Stimulated activated CD8-positive, alpha-beta memory T cell treated with anti-CD3 and anti-CD28 coated beads, Interleukin-12 subunit alpha, Interleukin-12 subunit beta, amount 100 ng/mL, for 24 hours (primary cell): ENCODE measurements around the gene CENPP.

ENCODE experiments used
- DNase-seq: peaks from one replicate; pipeline ENCODE4 v3.0.0-alpha.2; 2020; ENCODE audit errors: extremely low read depth

The CENPP gene

DNA sequence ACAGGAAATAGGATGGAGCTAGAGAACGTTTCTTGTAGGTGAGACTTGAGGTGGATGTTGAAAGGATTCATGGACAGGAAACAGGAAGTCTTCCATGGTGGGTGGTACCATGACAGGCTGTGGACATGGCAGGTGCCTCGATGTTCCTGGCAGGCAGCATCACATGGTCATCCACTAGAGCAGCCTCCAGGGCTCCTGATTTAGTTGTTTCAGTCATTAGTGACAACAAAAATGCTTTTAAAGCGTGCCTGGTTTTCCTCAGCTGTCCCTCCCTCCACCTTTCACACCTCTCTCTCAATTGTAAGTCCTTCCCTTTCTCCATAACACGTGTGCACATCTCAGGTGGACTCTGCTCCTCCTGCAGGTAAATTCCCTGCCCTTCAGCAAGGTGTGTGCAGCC, 181.7 kb downstream of the CENPP start:
- no peak for DNase-seq

GRCh38 chr9:92508018-92508820, 182.5 kb downstream of the CENPP start:
- DNase-seq: no peak

GRCh38 chr9:92509050-92509449, 183.3 kb downstream of the CENPP start:
- no peak for DNase-seq

DNA sequence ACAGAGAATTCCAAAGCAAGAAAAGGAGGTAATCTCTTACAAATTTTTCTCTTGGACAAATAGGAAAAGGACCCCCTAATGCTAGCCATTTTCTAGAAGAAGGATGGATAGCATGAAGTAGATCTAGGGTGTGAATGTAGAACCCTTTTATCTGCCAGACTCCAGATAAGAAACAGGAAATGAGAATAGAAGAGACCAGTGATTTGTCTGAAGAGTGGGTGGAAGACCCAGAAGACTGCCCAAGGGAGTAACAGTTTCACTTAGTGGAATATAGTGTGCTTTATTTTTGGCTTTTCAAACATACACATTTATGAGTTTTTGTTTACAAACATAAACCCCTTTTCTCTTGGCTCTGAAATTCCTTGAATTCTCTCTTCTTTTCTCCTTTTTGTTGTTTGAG, 185.0 kb downstream of the CENPP start:
- no peak for DNase-seq

- no peak for DNase-seq
Observed at GRCh38 chr9:92512622-92513021, 186.9 kb downstream of the CENPP start.

DNA sequence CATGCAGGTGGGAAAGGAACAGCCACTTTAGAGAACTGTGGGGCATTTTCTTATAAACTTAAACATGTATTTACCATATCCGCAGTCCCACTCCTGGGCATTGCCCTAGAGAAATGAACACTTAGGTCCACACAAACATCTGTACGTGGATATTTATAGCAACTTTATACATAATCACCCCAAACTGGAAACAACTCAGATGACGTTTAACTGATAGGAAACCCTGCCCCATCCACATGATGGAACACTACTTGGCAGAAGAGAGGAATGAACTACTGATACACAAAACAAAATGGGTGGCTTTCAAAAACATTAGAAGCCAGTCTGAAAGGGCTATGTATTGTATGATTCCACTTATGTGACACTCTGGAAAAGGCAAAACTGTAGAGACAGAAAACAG, 187.6 kb downstream of the CENPP start:
- DNase-seq: no peak

- DNase-seq: no peak
Observed at GRCh38 chr9:92514635-92515034, 188.9 kb downstream of the CENPP start.

DNA sequence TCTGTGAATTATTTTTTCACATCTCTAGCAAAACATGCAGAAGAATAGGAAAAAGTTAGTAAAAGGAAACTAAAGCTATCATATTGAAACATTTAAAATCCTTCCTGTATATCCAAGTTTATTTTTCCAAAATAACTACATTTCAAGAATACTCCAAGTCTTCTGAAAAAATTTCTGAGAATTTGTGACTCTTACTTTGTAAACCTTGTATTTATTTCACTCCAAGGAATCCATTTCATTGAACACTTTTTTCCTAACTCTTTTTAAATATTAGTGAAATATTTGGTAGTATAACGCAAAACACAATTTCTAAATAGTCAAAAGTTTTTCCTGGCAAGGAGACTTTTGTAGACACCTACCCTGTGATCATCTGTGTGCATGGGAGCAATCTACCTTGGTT, 190.8 kb downstream of the CENPP start:
- DNase-seq: no peak

DNA sequence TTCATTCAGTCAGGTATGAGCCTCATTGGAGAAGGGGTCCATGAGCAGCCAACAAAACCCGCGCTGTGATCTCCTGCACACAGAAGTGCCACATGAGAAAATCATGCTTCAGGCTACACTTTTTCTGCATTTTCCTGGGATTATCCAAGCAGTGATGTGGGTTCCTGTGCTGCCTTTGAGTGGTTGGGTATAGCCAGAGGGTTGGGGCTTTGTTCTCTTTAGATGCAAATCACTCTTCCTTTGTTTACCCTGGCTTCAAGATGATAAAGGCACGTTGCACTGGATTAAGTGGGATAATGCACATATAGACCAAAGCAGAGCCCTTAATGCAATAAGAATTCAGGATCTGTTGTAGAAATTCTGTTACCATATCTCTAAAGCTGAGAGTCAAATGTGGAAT, 191.3 kb downstream of the CENPP start:
- DNase-seq: no peak

- DNase-seq: no peak
Observed at GRCh38 chr9:92518199-92518598, 192.4 kb downstream of the CENPP start.

- no peak for DNase-seq
Observed at GRCh38 chr9:92520837-92521236, 195.1 kb downstream of the CENPP start.

DNA sequence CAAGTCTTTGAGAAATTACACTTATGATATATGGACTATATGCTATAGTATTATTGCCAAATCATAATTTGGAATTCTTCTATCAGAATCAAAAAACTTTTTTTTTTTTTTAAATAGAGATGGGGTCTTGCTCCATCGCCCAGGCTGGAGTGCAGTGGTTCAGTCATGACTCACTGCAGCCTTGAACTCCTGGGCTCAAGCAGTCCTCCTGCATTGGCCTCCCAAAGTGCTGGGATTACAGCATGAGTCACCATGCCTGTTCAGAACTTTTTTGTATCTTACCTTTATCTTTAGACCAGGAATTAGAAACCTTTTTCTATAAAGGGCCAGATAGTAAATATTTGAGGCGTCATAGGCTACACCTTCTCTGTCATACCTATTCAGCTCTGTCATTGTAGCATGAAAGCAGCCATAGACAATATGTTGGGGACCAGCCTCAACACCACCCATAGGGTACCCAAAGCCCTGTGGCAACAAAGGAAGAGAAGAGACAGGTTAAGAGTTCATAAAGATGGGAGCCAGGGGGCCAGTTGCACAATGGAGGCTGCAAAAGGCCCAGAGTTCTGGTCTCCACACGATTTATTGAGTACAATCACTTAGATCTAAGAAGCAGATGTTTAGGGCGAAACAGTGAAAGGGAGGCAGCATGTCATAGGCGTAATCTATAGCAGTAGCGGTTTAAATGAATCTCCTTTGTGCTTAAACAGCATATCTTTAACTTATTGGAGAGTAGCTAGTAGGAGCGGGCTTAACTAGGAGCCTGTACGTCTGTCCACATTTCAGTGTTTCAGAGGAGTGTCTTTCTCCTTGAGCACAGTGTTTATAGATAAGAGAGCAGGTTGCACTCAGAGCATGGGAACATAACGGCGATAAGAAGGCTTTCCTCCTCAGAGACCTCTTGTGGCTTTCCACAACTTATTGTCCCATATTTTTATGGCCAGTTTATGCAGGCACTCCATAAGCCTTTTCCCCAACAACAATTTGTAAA, 197.5 kb downstream of the CENPP start:
- no peak for DNase-seq

DNA sequence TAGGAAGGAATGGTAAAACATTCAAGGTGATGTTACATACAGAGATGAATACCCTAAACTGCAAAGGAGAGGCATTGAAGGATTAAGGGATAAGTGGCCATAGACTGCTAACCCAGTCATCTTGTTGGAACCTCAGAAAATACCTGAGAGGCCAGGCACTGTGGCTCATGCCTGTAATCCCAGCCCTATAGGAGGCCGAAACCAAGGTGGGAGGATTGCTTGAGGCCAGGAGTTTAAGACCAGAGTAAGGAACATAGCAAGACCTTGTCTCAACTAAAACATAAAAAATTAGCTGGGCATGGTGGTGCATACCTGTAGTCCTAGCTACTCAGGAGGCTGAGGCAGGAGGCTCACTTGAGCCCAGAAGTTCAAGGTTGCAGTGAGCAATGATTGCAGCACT, 199.1 kb downstream of the CENPP start:
- DNase-seq: no peak

DNA sequence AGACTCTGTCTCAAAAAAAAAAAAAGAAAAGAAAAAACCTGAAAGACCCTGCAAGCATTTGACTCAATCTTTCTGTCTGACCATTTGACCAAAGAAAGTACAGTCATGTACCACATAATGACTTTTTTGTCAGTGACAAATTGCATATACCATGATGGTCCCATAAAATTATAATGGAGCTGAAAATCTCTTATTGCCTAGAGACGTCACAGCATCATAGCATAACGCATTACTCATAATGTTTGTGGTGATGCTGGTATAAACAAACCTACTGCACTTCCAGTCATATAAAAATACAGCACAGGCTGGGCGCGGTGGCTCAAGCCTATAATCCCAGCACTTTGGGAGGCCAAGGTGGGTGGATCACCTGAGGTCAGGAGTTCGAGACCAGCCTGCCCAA, 199.6 kb downstream of the CENPP start:
- DNase-seq: no peak

- no peak for DNase-seq
Observed at GRCh38 chr9:92527291-92527828, 201.6 kb downstream of the CENPP start.

- no peak for DNase-seq
Observed at GRCh38 chr9:92527832-92528521, 202.2 kb downstream of the CENPP start.

DNA sequence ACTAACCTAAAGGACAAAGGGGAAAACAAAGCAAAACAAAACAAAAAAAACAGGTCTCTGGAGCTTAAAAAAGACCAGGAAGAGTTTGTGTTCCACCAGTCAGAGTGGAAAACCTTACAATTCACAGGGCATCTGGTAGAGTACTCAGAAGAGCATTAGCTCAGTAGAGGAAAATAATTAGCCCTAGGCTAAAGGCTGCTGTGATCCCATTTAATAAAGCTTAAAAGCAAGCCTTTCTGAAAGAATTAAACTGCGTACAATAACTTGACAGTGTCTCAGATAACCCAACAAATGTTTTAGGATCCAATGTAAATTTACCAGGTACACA, 202.7 kb downstream of the CENPP start:
- no peak for DNase-seq

DNA sequence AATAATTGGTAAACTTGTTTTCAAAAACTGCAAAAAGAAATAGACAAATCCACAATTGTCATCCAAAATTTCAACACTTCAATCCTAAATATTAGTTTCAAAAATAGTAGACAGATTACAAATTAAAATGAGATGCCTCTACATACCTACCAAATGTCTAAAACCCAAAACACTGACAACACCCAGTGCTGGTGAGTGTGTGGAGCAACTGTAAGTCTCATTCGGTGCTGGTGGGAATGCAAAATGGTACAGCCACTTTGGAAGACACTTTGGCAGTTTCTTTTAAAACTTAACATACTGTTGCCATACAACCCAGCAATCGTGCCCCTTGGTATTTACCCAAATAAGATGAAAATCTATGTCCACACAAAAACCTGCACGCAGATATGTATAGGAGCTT, 203.4 kb downstream of the CENPP start:
- no peak for DNase-seq

- no peak for DNase-seq
Observed at GRCh38 chr9:92530893-92531292, 205.1 kb downstream of the CENPP start.

DNA sequence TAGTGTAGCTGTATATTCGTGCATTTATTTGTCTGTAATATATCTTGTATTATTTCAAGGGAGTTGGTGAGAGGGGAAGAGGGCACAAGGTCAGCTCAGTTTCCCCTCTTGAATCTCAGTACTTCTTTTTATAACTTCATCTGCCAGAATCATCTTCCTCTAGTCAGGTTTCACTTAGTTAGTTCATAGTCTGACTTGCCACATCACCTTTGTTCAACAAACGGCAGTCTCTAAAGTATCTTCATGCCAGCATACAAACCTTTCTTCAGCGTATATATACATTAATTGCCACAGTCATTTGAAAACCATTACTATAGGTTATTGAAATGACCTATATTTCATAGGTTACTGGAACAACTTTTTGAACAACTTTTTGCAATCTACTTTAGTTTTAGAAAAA, 208.5 kb downstream of the CENPP start:
- DNase-seq: no peak

DNA sequence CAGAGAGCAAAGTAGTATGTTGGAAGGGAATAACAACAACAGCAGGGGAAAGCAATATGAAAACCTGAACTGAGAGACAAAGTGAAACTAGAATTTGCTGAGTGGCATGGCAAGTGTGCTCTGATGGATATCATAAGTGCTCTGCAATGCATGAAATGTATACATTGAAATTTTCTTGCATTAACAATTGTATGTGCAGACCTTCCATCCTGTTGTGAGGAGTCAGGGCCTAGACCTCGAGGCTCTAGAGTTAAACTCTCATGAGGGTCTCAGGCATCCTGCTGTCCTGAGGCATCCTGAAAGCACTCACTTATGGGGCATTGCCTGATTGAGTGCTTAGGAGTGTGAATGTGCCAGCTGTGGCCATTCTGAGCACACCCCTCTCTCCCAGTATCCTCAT, 208.9 kb downstream of the CENPP start:
- DNase-seq: no peak
